ENCODE measurements around the gene DDX42. TPM values are rescaled to one million over a fixed set of nuclear protein-coding genes. Genes with fewer than 3 reads are reported as not detected.

The DDX42 gene
- total and polyA plus RNA-seq, 2 of the 13 experiments (the other 11 are each of a cell fraction or from before 2014, with no cell fraction given): 87.2 to 92.9 TPM

DNA sequence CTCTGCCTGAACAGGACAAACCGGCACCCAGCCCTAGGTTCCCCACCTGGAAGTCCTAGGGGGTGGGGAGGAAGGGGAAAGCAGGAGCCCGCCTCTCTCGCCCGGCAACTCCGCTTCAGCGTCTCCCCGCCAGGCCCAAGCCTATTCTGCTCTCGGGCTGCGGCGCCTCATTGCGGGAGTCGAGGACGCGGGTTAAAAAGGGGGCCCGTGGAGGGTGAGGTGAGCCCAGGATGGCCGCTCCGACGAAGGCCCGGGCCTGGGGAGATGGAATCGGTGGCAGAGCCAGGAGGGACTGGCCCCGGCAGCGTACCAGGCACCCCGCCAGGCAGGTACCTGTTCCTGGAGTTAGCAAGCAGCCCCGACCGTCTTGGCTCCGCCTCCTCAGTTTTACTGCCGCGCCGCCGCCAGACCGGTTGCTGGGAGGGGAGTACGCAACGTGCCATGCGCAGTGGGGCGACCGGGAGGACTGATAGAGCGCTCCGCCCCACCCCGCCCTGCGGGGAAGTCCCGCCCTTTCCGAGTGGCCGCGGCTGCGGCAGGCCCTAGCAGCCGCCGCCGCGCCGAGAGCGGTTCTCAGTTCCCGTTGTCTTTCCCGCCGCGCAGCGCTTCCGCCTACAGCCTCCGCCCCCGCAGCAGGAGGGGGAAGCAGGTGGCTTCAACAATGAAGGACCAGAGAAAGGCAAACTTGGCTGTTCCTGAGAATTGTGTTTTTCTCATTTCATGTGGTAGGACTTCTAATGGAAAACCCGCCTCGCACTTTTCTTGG is 32.4 kb upstream of the DDX42 start, which contains the start of gene STRADA (continued):
- TF ChIP-seq, protein P1, sequence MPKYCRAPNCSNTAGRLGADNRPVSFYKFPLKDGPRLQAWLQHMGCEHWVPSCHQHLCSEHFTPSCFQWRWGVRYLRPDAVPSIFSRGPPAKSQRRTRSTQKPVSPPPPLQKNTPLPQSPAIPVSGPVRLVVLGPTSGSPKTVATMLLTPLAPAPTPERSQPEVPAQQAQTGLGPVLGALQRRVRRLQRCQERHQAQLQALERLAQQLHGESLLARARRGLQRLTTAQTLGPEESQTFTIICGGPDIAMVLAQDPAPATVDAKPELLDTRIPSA (CRISPR knock-in tag; IDR thresholded peaks at IDR 0.05; ENCODE audit: borderline replicate concordance): peak; percentile 63; the same call in 1 of the 2 replicates
- TF ChIP-seq ZNF777 (CRISPR knock-in tag; IDR thresholded peaks at IDR 0.05): no peak; the same call in 1 of the 2 replicates
- TF ChIP-seq REXO4 (CRISPR knock-in tag; IDR thresholded peaks at IDR 0.05; ENCODE audit: borderline replicate concordance): 0 out of 2 replicates have a peak, but pooled peaks have one; percentile 80
- TF ChIP-seq ZNF773 (CRISPR knock-in tag; IDR thresholded peaks at IDR 0.05; ENCODE audit: borderline replicate concordance): no peak
- TF ChIP-seq TBP (CRISPR knock-in tag; IDR thresholded peaks at IDR 0.05): 0 out of 2 replicates have a peak, but pooled peaks have one; percentile 43
- TF ChIP-seq, protein P2, sequence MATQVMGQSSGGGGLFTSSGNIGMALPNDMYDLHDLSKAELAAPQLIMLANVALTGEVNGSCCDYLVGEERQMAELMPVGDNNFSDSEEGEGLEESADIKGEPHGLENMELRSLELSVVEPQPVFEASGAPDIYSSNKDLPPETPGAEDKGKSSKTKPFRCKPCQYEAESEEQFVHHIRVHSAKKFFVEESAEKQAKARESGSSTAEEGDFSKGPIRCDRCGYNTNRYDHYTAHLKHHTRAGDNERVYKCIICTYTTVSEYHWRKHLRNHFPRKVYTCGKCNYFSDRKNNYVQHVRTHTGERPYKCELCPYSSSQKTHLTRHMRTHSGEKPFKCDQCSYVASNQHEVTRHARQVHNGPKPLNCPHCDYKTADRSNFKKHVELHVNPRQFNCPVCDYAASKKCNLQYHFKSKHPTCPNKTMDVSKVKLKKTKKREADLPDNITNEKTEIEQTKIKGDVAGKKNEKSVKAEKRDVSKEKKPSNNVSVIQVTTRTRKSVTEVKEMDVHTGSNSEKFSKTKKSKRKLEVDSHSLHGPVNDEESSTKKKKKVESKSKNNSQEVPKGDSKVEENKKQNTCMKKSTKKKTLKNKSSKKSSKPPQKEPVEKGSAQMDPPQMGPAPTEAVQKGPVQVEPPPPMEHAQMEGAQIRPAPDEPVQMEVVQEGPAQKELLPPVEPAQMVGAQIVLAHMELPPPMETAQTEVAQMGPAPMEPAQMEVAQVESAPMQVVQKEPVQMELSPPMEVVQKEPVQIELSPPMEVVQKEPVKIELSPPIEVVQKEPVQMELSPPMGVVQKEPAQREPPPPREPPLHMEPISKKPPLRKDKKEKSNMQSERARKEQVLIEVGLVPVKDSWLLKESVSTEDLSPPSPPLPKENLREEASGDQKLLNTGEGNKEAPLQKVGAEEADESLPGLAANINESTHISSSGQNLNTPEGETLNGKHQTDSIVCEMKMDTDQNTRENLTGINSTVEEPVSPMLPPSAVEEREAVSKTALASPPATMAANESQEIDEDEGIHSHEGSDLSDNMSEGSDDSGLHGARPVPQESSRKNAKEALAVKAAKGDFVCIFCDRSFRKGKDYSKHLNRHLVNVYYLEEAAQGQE (IDR thresholded peaks at IDR 0.05; ENCODE audit: borderline replicate concordance in 1 of 2, low read depth in 1 of 2, low read length in 2 of 2): peak in 1 of 2 experiments; percentile 46; a peak in 2 of 4 replicates
- no peak for TF ChIP-seq NR2F6 (IDR thresholded peaks at IDR 0.05)
- TF ChIP-seq NR2F6 (CRISPR knock-in tag; IDR thresholded peaks at IDR 0.05): peak; percentile 57
- peak; percentile 6; the same call in 1 of the 2 replicates for TF ChIP-seq NFYB (CRISPR knock-in tag; IDR thresholded peaks at IDR 0.05)
- peak; percentile 90 for TF ChIP-seq SNAPC2 (CRISPR knock-in tag; IDR thresholded peaks at IDR 0.05)
- no peak for TF ChIP-seq ZNF530 (CRISPR knock-in tag; IDR thresholded peaks at IDR 0.05; ENCODE audit: low read depth)
- no peak for TF ChIP-seq PRPF4 (IDR thresholded peaks at IDR 0.05; ENCODE audit: low read depth, low read length, poor library complexity, severe bottlenecking)
- peak; percentile 54 for TF ChIP-seq ZMAT3 (CRISPR knock-in tag; conservative IDR thresholded peaks at IDR 0.05)
- TF ChIP-seq ZFP37 (CRISPR knock-in tag; IDR thresholded peaks at IDR 0.05; ENCODE audit: borderline replicate concordance): no peak
- TF ChIP-seq ZFY (CRISPR knock-in tag; IDR thresholded peaks at IDR 0.05): peak; percentile 96
- peak; percentile 80; the same call in 1 of the 2 replicates for TF ChIP-seq SALL2 (CRISPR knock-in tag; IDR thresholded peaks at IDR 0.05)
- peak; percentile 86 for TF ChIP-seq ZBTB38 (CRISPR knock-in tag; IDR thresholded peaks at IDR 0.05)
- 0 out of 2 replicates have a peak, but pooled peaks have one; percentile 70 for TF ChIP-seq ZNF17 (CRISPR knock-in tag; IDR thresholded peaks at IDR 0.05)
